Tibial artery (tissue), 4 donors: Measurements from ENCODE around the gene MYH7.
"Not testable (repeated sequence)": the region's sequence is repeated elsewhere in the genome, so short reads cannot be mapped to it uniquely, and the experiment has no call there.

Source experiments
- DNase-seq, 2 donors: peaks; one replicate each; pipeline ENCODE4 v3.0.0-alpha.2; 2019
- H3K27ac ChIP-seq, 2 donors: fragments of 200-600 bp; sonication (generic) in 1 of 2; 1 replicate in 1 of 2; 2 replicates in 1 of 2; pipeline ENCODE4 v1.5.1; 2018 to 2019; ENCODE audit warnings: mild to moderate bottlenecking in 1 of 2
- H3K27me3 ChIP-seq, 2 donors: fragments of 200-600 bp; sonication (generic) in 1 of 2; one replicate each; pipeline versions ENCODE4 v1.5.1 to v1.6.0; 2016 to 2019
- H3K36me3 ChIP-seq, 3 donors: fragments of 200-600 bp; sonication (generic) in 2 of 3; one replicate each; pipeline ENCODE4 v1.5.1; 2016 to 2019; ENCODE audit warnings: mild to moderate bottlenecking in 2 of 3
- H3K4me1 ChIP-seq, 4 donors: fragments of 200-600 bp; sonication (generic) in 2 of 4; 1 replicate in 3 of 4; 2 replicates in 1 of 4; pipeline ENCODE4 v1.5.1; 2016 to 2019
- H3K4me3 ChIP-seq, 2 donors: fragments of 200-600 bp; sonication (generic) in 1 of 2; 1 replicate in 1 of 2; 2 replicates in 1 of 2; pipeline ENCODE4 v1.5.1; 2018 to 2019; ENCODE audit warnings: mild to moderate bottlenecking in 2 of 2
- H3K9me3 ChIP-seq, 3 donors: fragments of 200-600 bp; sonication (generic) in 1 of 3; one replicate each; pipeline ENCODE4 v1.5.1; 2016 to 2019
- CTCF ChIP-seq, 2 experiments: fragments of 200-600 bp in 1 of 2; fragments of 450-650 bp in 1 of 2; IDR thresholded peaks; one replicate each; pipeline ENCODE4 v1.5.1; 2017 to 2019; ENCODE audit warnings: antibody characterized with exemption in 2 of 2, mild to moderate bottlenecking in 1 of 2, moderate library complexity in 1 of 2
- intact Hi-C: fragments of 100-400 bp; cut with DNase I; formaldehyde crosslinking; loops from one replicate; pipeline ENCODE4 v1.15.0; 2023; ENCODE audit warnings: low total_unique reads

The MYH7 gene

GRCh38 chr14:23465261-23465660, 29.8 kb upstream of the MYH7 start:
- Histone ChIP-seq H3K4me1 (peaks cover 0 to 4% (median 2%) of the 10 kb centered on the region in 4 donors), H3K27me3 (peaks cover 0 to 3% of the 10 kb centered on the region in 2 donors), H3K36me3 (no peaks in the 10 kb centered on the region), H3K27ac (no peak overlapping the region), H3K4me3 (no peak overlapping the region), H3K9me3 (no peaks in the 10 kb centered on the region)
- no peak for TF ChIP-seq CTCF (IDR thresholded peaks at IDR 0.05)
- intact Hi-C loops = loop anchor here (5.0 to 10.0 kb wide), 2 partner anchors 140 to 967 kb away; partner anchors contain the start of gene PABPN1
- no peak for DNase-seq

DNA sequence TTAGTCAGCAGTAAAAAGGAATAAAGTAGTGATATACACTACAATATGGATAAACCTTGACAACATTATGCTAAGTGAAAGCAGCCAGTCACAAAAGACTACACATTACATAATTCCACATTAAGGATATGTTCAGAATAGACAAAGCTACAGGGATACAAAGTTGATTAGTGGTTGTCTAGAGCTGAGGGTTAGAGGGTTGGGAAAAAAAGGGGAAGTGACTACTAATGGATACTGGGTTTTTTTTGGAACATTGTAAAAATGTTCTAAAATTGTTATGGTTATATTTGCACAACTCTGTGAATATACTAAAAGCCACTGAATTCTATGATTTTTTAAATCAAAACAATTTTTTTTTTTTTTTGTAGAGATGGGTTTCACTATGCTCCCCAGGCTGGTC, 29.2 kb upstream of the MYH7 start:
- no peaks in the 10 kb centered on the region for H3K4me1 ChIP-seq
- no peaks in the 10 kb centered on the region for H3K36me3 ChIP-seq
- TF ChIP-seq CTCF (IDR thresholded peaks at IDR 0.05) = no peak
- no peak overlapping the region for H3K4me3 ChIP-seq
- no peak for DNase-seq
- H3K9me3 ChIP-seq = no peaks in the 10 kb centered on the region
- intact Hi-C loops = loop anchor here (5.0 to 10.0 kb wide), 2 partner anchors 140 to 968 kb away; partner anchors contain the start of gene PABPN1
- no peak overlapping the region for H3K27ac ChIP-seq
- peaks cover 0 to 3% of the 10 kb centered on the region in 2 donors for H3K27me3 ChIP-seq

- intact Hi-C loops = loop anchor here (10.0 kb wide), 1 partner anchor 136 kb away; the partner anchor contains the start of gene PABPN1
- no peak overlapping the region for H3K27ac ChIP-seq
- no peaks in the 10 kb centered on the region for H3K4me1 ChIP-seq
- H3K36me3 ChIP-seq = no peaks in the 10 kb centered on the region
- no peak overlapping the region for H3K4me3 ChIP-seq
- no peak for TF ChIP-seq CTCF (IDR thresholded peaks at IDR 0.05)
- peaks cover 0 to 14% of the 10 kb centered on the region in 2 donors for H3K27me3 ChIP-seq
- no peak for DNase-seq
- no peaks in the 10 kb centered on the region for H3K9me3 ChIP-seq
These were observed 25.5 kb upstream of the MYH7 start for GRCh38 chr14:23460960-23461359.

DNA sequence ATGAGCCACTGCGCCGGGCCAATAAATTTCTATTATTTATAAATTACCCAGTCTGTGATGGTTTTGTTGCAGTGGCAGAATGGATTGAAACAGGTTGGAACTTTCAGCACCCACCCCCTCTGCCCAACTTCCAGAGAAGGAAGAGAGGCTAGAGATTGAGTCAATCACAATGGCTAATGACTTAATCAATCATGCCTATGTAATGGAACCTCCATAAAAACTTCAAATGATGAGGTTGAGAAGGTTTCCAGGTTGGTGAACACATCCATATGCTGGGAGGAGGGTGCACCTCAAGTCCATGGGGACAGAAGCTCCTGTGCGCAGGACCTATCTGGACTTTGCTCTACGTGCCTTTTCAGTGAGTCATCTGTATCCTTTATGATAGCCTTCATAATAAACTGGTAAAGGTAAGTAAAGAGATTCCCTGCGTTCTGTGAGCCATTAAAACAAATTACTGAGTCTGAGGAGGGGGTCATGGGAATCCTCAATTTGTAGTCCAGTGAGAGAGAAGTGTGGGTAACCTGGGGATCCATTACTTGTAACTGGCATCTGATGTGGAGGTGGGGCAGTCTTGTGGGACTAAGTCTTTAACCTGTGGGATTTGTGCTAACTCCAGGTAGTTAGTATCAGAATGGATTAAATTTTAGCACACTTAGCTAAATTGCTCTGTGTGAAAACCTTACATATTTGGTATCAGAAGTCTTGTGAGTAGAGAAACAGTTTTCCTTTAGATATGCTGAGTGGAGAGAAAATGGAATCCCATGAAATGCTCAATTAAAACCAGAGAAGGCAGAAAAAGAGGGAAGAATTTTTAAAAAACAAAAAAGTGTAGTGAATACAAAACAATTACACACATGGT, 22.4 kb upstream of the MYH7 start:
- Histone ChIP-seq H3K27me3 (peaks cover 0 to 17% of the 10 kb centered on the region in 2 donors), H3K27ac (no peak overlapping the region)
- no peak for DNase-seq

GRCh38 chr14:23456883-23457586, 21.6 kb upstream of the MYH7 start:
- H3K36me3 ChIP-seq, intact Hi-C loops, H3K4me1 ChIP-seq, H3K4me3 ChIP-seq, H3K27ac ChIP-seq, DNase-seq, H3K9me3 ChIP-seq: not testable (repeated sequence)
- peaks cover 0 to 17% of the 10 kb centered on the region in 2 donors for H3K27me3 ChIP-seq

More for the DNA sequence above, 22.4 kb upstream of the MYH7 start:
- H3K4me3 ChIP-seq = no peak overlapping the region
- no peak for TF ChIP-seq CTCF (IDR thresholded peaks at IDR 0.05)
- intact Hi-C loops = no loop called here
- no peaks in the 10 kb centered on the region for H3K36me3 ChIP-seq
- H3K9me3 ChIP-seq = no peaks in the 10 kb centered on the region
- no peaks in the 10 kb centered on the region for H3K4me1 ChIP-seq

DNA sequence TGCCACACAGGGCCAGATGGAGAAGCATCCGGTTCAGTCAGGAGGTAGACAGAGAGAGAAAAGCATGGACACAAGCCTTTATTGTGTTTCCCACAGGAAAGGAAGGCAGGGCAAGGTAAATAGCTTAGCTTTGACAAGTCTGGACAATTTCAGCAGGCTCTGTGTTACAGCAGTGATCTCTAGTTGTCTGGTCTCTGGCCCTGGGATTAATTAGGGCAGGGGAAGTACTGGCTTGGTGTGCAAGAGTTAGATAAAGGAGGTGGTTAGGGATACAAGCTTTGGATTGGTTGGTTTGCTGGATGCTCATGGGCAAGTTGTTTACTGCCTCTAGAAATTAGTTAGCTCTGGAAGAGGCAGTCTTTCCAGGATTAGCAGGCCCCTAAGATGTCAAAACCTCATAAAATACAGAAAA, 19.0 kb upstream of the MYH7 start:
- intact Hi-C loops = no loop called here
- no peak overlapping the region for H3K4me3 ChIP-seq
- no peaks in the 10 kb centered on the region for H3K4me1 ChIP-seq
- no peak overlapping the region for H3K27ac ChIP-seq
- TF ChIP-seq CTCF (IDR thresholded peaks at IDR 0.05) = no peak
- no peak for DNase-seq
- H3K36me3 ChIP-seq = no peaks in the 10 kb centered on the region
- H3K9me3 ChIP-seq = no peaks in the 10 kb centered on the region
- H3K27me3 ChIP-seq = peaks cover 0 to 17% of the 10 kb centered on the region in 2 donors
